GM21423 (cell line): ENCODE results near the gene TMEM235.
"Not testable (repeated sequence)": the region's sequence is repeated elsewhere in the genome, so short reads cannot be mapped to it uniquely, and the experiment has no call there.

Experiments
- ATAC-seq: cut with Tn5 transposase; IDR thresholded peaks from one replicate; pipeline ENCODE4 v1.9.1; 2021; ENCODE audit warnings: mild to moderate bottlenecking, moderate library complexity; ENCODE audit not compliant: unreplicated experiment

The TMEM235 gene

GRCh38 chr17:78237401-78238012 is 6.1 kb downstream of the TMEM235 start:
- no peak for ATAC-seq

DNA sequence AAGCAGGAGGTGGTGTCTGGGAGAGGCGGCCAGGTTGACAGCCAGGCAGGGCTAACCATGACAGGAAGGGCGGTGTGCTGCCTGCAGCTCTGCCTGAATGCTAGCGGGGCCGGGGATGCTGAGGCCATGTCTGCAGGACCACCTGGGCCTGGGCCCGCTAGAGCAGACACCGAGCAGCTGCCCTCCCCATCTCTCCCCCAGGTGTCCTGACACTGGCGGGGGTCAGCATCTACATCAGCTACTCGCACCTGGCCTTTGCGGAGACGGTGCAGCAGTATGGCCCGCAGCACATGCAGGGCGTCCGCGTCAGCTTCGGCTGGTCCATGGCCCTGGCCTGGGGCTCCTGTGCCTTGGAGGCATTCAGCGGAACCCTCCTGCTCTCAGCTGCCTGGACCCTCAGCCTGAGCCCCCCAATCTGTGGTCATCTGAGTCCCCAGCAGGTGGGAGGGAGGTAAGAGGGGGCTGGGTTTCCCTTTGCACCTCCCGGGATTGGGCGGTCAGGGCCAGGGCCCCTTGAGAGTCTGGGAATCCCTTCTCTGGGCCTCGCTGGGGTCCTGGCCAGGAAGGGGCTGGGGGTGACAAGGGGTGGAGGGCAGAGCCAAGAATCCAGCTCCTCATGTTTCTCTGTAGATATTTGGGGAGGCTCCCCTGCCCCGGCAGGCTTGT is 7.5 kb downstream of the TMEM235 start:
- no peak for ATAC-seq

- ATAC-seq, result no peak
Observed at GRCh38 chr17:78239489-78239931, 8.1 kb downstream of the TMEM235 start.

- no peak for ATAC-seq
Observed at GRCh38 chr17:78240012-78240655, 8.7 kb downstream of the TMEM235 start.

- ATAC-seq, result no peak
Observed at GRCh38 chr17:78240839-78241238, 9.4 kb downstream of the TMEM235 start.

- ATAC-seq, result no peak
Observed at GRCh38 chr17:78241277-78242023, 10.0 kb downstream of the TMEM235 start.

GRCh38 chr17:78242024-78242742 is 10.8 kb downstream of the TMEM235 start:
- ATAC-seq, result peak; percentile 40

DNA sequence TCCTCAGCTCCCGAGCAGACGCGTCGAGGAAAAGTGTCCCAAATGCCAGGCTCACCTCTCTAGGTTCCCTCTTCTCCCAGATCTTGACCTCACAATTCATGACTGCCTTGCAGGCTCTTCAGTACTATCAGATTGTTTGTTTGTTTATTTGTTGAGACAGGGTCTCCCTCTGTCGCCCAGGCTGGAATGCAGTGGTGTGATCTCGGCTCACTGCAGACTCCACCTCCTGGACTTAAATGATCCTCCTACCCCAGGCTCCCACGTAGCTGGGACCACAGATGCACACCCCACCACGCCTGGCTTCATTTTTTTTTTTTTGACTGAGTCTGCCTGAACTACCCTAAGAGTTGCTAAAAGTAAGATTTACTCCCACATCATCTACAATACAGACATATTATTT is 15.9 kb downstream of the TMEM235 start:
- no peak for ATAC-seq

GRCh38 chr17:78248051-78248914 is 16.9 kb downstream of the TMEM235 start:
- ATAC-seq, result no peak

- no peak for ATAC-seq
Observed at GRCh38 chr17:78249074-78249817, 17.8 kb downstream of the TMEM235 start.

DNA sequence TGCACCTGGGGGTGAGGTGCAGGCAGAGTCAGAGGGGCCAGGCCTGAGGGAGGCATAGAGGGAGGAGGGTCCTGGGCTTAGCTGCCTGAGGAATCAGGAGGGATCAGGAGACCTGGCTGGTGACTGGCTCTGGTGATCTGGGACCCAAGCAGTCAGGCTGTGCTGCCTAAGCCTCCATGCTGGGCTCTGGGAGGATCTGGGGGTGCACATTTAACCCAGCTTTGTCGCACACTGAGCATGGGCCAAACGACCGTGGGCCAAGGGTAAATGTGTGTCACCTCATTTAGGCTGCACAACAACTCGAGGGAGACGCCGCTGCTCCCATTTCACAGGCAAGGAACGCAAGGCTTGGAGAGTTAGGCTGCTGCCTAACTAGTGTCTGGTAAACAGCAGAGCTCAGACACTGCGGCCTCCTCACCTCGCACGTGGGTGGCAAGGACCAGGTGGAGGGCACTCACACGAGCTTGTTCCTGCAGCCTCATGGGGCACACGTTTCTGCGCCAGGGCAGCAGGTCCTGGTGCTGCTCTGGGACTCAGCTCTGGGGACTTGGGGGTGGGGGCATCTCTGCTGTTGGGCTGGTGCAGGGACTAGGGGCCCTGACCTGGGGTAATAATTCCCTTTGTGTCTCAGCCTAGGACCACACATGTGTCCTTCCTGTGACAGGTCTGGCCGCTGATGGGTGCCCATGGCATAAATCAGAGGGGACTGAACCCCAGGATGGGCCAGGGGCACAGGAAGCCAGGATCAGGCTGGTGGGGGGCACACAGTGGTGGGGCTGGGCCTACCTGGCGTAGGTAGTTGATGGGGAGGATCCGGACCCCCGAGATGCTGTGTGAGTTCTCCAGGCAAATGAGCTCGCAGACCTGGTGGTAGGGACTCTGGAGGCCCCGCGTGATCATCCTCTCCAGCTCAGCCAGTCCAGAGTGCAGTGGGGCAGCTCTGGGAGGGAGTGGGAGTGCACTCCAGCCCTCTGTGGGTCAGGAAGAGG is 18.7 kb downstream of the TMEM235 start:
- no peak for ATAC-seq

DNA sequence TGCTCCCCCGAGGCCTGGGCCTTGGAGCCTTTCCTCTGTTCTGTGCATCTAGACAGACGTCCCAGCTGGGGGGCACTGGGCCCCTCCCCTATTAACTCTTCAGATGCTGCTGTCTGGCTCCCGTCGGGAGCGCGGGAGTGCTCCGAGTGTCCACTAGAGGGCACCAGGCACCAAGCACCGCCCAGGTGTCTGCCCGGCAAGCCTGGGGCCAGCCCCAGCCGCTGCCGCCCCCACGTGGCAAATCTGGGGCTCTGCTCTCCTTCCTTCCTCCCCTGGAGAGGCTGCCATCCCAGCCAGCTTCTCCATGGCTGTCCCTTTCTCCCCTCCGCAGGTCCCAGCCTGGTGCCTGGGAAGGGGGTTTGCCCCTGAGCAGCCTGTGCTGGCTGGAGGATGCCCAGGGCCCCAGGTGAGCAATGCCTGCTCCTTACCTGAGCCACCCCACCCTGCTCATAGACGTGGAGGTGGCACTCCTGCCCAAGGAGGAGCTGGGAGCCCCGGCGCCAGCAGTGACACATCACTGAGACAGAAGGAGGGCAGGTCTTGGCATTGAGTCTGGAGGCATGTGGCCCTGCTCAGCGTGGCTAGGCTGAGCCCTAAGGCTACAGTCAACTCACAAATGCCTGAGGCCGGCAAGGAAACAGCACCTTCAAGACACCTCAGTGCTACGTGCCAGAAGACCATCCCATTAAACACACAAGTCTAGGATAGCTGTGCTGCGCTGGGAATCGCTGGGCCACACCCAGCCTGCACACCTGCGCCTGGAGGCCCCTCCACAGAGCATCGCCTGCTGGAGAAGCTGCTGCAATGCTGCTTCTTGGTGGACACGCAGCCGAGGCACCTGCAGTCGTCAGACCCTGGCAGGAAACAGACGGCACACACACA is 19.7 kb downstream of the TMEM235 start:
- ATAC-seq, result peak; percentile 46

GRCh38 chr17:78251773-78252103 is 20.3 kb downstream of the TMEM235 start:
- no peak for ATAC-seq

DNA sequence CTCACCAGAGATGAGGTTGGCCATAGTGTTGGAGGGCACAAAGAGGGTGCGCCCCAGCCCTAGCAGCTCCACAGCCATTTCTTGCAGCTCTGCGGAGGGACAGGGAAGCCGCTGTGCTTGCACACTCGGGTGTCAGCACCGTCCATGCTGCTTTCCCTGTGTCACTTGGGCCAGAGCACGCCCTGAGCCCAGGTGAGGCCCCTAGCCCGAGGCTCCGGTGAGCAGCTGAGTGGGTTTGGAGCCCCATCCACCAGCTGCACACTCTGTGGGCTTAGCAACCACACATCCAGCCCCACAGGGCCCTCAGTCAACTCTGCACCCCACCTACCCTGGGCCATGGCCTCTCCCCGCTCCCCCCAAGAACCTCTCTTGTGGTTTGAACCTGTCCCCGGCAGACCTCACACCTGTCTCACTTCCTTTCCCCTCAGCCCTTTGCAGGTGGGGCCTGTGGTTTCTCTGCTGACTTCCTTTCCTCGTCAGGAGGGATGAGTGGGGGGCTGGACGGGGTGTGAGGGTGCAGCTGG is 20.7 kb downstream of the TMEM235 start:
- ATAC-seq, result no peak

GRCh38 chr17:78252701-78253635 is 21.5 kb downstream of the TMEM235 start:
- no peak for ATAC-seq

DNA sequence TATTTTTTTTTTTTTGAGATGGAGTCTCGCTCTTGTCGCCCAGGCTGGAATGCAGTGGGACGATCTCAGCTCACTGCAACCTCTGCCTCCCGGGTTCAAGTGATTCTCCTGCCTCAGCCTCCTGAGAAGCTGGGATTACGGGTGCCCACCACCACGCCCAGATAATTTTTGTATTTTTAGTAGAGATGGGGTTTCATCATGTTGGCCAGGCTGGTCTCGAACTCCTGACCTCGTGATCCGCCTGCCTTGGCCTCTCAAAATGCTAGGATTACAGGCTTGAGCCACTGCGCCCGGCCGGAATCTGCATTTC is 22.2 kb downstream of the TMEM235 start:
- ATAC-seq, result not testable (repeated sequence)
